Suprapubic skin (tissue), 4 donors: ENCODE measurements around the gene NOTCH2NLA.
"Not testable (repeated sequence)": the region's sequence is repeated elsewhere in the genome, so short reads cannot be mapped to it uniquely, and the experiment has no call there.

ENCODE experiments used
- EP300 ChIP-seq: sonication (generic); formaldehyde crosslinking; IDR thresholded peaks from one replicate; pipeline ENCODE4 v1.6.1; 2017; ENCODE audit warnings: antibody characterized with exemption
- POLR2A ChIP-seq, 2 donors: fragments of 450-650 bp; IDR thresholded peaks; one replicate each; pipeline ENCODE4 v1.6.1; 2017; ENCODE audit warnings: antibody characterized with exemption in 2 of 2, mild to moderate bottlenecking in 2 of 2, moderate library complexity in 2 of 2
- POLR2AphosphoS5 ChIP-seq, 3 donors: sonication (generic); formaldehyde crosslinking; IDR thresholded peaks; one replicate each; pipeline ENCODE4 v1.6.1; 2017; ENCODE audit warnings: antibody characterized with exemption in 3 of 3
- TF ChIP-seq, protein P1 (sequence below), 2 donors: fragments of 200-600 bp in 1 of 2; fragments of 450-650 bp in 1 of 2; sonication (generic) in 1 of 2; IDR thresholded peaks; one replicate each; pipeline ENCODE4 v1.5.1; 2016 to 2019; ENCODE audit warnings: antibody characterized with exemption in 2 of 2, mild to moderate bottlenecking in 1 of 2, moderate library complexity in 1 of 2

DNA sequence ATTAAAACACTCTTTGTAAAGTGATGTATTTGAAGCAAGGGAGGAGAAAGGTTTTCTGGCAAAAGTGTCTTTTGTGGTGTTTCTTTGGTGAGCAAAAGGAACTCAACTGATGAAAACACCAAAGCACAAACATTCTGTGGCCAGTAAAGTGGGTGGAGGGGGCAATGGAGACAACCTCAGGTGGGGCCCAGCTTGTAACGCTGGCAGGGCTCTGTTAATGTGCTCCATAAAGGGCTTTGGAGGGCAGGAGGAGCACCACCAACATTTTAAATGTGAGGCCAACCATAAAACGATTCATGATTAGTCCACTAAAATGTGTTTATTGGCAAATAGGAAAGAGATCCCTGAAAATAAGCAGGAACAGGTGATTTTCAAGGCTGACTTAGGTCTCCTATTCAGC is 7.8 kb upstream of the NOTCH2NLA start:
- TF ChIP-seq, protein P1, sequence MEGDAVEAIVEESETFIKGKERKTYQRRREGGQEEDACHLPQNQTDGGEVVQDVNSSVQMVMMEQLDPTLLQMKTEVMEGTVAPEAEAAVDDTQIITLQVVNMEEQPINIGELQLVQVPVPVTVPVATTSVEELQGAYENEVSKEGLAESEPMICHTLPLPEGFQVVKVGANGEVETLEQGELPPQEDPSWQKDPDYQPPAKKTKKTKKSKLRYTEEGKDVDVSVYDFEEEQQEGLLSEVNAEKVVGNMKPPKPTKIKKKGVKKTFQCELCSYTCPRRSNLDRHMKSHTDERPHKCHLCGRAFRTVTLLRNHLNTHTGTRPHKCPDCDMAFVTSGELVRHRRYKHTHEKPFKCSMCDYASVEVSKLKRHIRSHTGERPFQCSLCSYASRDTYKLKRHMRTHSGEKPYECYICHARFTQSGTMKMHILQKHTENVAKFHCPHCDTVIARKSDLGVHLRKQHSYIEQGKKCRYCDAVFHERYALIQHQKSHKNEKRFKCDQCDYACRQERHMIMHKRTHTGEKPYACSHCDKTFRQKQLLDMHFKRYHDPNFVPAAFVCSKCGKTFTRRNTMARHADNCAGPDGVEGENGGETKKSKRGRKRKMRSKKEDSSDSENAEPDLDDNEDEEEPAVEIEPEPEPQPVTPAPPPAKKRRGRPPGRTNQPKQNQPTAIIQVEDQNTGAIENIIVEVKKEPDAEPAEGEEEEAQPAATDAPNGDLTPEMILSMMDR (IDR thresholded peaks at IDR 0.05): not testable (repeated sequence)
- TF ChIP-seq POLR2AphosphoS5 (IDR thresholded peaks at IDR 0.05); POLR2A (IDR thresholded peaks at IDR 0.05); EP300: not testable (repeated sequence)
